HG02884 (cell line): ENCODE results near the gene MUS81.
A peak's percentile ranks its signal among the peaks of the same experiment; 100 is the strongest.

ENCODE experiments used
- ATAC-seq: cut with Tn5 transposase; IDR thresholded peaks from one replicate; pipeline ENCODE4 v1.9.1; 2021; ENCODE audit warnings: mild to moderate bottlenecking, moderate library complexity; ENCODE audit not compliant: unreplicated experiment

The MUS81 gene

GRCh38 chr11:65859095-65859811 is 980 bp upstream of the MUS81 start:
- ATAC-seq = peak; percentile 48

- no peak for ATAC-seq
Measured at GRCh38 chr11:65859812-65860277, 388 bp upstream of the MUS81 start.

- ATAC-seq = no peak
Measured at GRCh38 chr11:65861165-65861505, 902 bp downstream of the MUS81 start.

- no peak for ATAC-seq
Measured at GRCh38 chr11:65861533-65862183, 1.4 kb downstream of the MUS81 start.

- ATAC-seq = no peak
Measured at GRCh38 chr11:65862191-65862735, 2.0 kb downstream of the MUS81 start.

- no peak for ATAC-seq
Measured at GRCh38 chr11:65862941-65863888, 3.0 kb downstream of the MUS81 start.

- no peak for ATAC-seq
Measured at GRCh38 chr11:65863889-65864705, 3.9 kb downstream of the MUS81 start.

- no peak for ATAC-seq
Measured at GRCh38 chr11:65864706-65865471, 4.7 kb downstream of the MUS81 start.

GRCh38 chr11:65865550-65866172 is 5.4 kb downstream of the MUS81 start:
- ATAC-seq = no peak

GRCh38 chr11:65866509-65867283 is 6.5 kb downstream of the MUS81 start:
- ATAC-seq = no peak

- ATAC-seq = no peak
Measured at GRCh38 chr11:65867284-65868071, 7.2 kb downstream of the MUS81 start.

GRCh38 chr11:65868076-65868667 is 7.9 kb downstream of the MUS81 start:
- no peak for ATAC-seq

GRCh38 chr11:65868907-65869306 is 8.7 kb downstream of the MUS81 start:
- ATAC-seq = no peak

- no peak for ATAC-seq
Measured at GRCh38 chr11:65869643-65870306, 9.5 kb downstream of the MUS81 start.

- no peak for ATAC-seq
Measured at GRCh38 chr11:65870307-65870658, 10.1 kb downstream of the MUS81 start.

GRCh38 chr11:65870706-65871681 is 10.8 kb downstream of the MUS81 start:
- no peak for ATAC-seq
